ENCODE data around the gene MACROH2A1. TPM values are rescaled to one million over a fixed set of nuclear protein-coding genes. Genes with fewer than 3 reads are reported as not detected.

MACROH2A1 gene
- total and polyA plus RNA-seq, 2 of the 4 experiments (the other 2 are of a cell fraction): 122 to 126 TPM

DNA sequence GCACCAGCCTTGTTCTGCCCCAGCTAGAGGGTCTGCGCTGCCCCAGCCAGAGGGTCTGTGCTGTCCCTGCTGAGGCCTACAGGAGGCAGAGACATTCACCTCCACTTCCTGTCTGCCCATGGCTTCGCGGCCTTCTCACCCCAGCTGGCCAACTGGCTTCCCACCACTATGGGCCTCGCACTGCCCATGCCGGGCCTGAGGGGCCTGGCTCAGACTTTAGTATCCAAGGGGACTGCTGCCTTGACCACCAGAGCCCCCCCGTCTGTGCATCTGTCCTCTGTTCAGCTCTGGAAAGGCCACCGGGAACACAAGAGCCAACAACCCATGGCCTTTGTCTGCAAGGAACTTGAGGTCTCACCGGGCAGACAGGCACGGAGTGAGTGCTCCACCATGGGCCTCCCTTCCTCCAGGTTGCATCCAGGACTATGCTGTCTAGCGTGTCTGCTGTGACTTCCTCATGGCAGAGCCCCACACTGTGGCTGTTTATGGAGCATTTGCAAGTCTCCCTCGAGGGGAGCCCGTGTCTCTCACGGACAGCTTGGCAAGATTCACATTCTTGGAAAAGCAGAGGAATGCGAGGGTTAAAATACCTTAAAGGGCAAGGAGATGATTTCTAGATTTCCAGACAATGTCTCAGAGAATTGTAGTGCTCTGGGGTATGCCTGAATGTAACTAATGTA is 46.4 kb upstream of the MACROH2A1 start:
- Histone ChIP-seq H2BK5ac (ENCODE audit: low read depth, low read length, poor library complexity, severe bottlenecking) (no peak overlapping the region), H3K79me1 (ENCODE audit: low read depth in 1 of 2, low read length in 2 of 2) (no peaks in the 10 kb centered on the region), H4K91ac (ENCODE audit: insufficient read depth, low read depth, low read length) (no peak overlapping the region), H2BK15ac (ENCODE audit: low read depth, low read length) (no peak overlapping the region), H3K9ac (ENCODE audit: low read depth, low read length) (no peak overlapping the region), H3K18ac (ENCODE audit: low read depth, low read length) (no peak overlapping the region), H3K9me1 (ENCODE audit: insufficient read depth, low read length) (no peaks in the 10 kb centered on the region), H2AK9ac (replicated peaks; ENCODE audit: low read depth, low read length, poor library complexity) (no peak overlapping the region), H2BK20ac (ENCODE audit: low read depth, low read length) (no peak overlapping the region), H3K56ac (ENCODE audit: extremely low read depth, insufficient read depth, low read length) (no peak overlapping the region), H2BK120ac (ENCODE audit: low read depth, low read length) (no peak overlapping the region), H3K4me3 (ENCODE audit: insufficient read depth, low read depth, low read length) (no peak overlapping the region), H2AK5ac (ENCODE audit: low read depth, low read length) (no peak overlapping the region), H3K23ac (ENCODE audit: low read depth, low read length) (no peak overlapping the region), H4K20me1 (ENCODE audit: insufficient read depth, low read length) (no peaks in the 10 kb centered on the region), H3K27me3 (ENCODE audit: control insufficient read depth, insufficient read depth, low read length) (peaks cover 29% of the 10 kb centered on the region), H3K4ac (ENCODE audit: low read depth, low read length) (no peak overlapping the region), H3K36me3 (ENCODE audit: control insufficient read depth, insufficient read depth, low read length) (no peaks in the 10 kb centered on the region), H3K4me1 (ENCODE audit: control insufficient read depth, insufficient read depth, low read length) (peaks cover 2% of the 10 kb centered on the region; the same call in 1 of the 2 replicates), H4K5ac (ENCODE audit: low read depth, low read length) (no peak overlapping the region), H3K14ac (replicated peaks; ENCODE audit: low read depth, low read length) (no peak overlapping the region), H3K9me3 (ENCODE audit: control insufficient read depth, insufficient read depth, low read length) (no peaks in the 10 kb centered on the region; the same call in 1 of the 2 replicates), H3K27ac (ENCODE audit: insufficient read depth, low read length) (no peak overlapping the region), H4K8ac (ENCODE audit: low read depth in 2 of 2, low read length in 2 of 2) (no peak overlapping the region), H2AFZ (replicated peaks; ENCODE audit: low read length, poor library complexity) (peak overlapping the region; percentile 17), H3K4me2 (ENCODE audit: low read depth, low read length) (no peak overlapping the region)
- in situ Hi-C loops (cut with MboI; ENCODE audit: low sequenced_read_pairs): no loop called here
- 72% methylated on average over 10 of the region's 14 CpGs; no CpG with 5 or more reads in 1 of the 2 experiments for WGBS, 2 experiments (ENCODE audit: extremely low coverage in 2 of 2, insufficient read length in 1 of 2)
- POLR2A ChIA-PET (ENCODE audit: unreplicated experiment): no interaction called here
- dilution Hi-C loops (cut with HindIII; ENCODE audit: low sequenced_read_pairs, unreplicated experiment): no loop called here
- ATAC-seq (ENCODE audit: low read depth): no peak
- CTCF ChIA-PET: interaction anchor here (0.6 to 1.2 kb wide), 2 partner anchors 12 to 20 kb away, joined by 3 read pairs; no protein-coding TSS in a partner anchor
- TF ChIP-seq, protein P1, sequence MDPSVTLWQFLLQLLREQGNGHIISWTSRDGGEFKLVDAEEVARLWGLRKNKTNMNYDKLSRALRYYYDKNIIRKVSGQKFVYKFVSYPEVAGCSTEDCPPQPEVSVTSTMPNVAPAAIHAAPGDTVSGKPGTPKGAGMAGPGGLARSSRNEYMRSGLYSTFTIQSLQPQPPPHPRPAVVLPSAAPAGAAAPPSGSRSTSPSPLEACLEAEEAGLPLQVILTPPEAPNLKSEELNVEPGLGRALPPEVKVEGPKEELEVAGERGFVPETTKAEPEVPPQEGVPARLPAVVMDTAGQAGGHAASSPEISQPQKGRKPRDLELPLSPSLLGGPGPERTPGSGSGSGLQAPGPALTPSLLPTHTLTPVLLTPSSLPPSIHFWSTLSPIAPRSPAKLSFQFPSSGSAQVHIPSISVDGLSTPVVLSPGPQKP (IDR thresholded peaks at IDR 0.05; ENCODE audit: borderline replicate concordance, low read depth, low read length): no peak
- TF ChIP-seq MAFK (IDR thresholded peaks at IDR 0.05; ENCODE audit: low read depth, low read length) (no peak), RFX5 (IDR thresholded peaks at IDR 0.05; ENCODE audit: low read depth, low read length) (no peak), SMC3 (IDR thresholded peaks at IDR 0.05; ENCODE audit: low read depth, low read length) (no peak), MXI1 (IDR thresholded peaks at IDR 0.05; ENCODE audit: borderline replicate concordance, low read depth, low read length) (no peak), USF2 (IDR thresholded peaks at IDR 0.05; ENCODE audit: low read depth, low read length) (no peak), CHD1 (IDR thresholded peaks at IDR 0.05; ENCODE audit: low read depth, low read length) (no peak), FOS (IDR thresholded peaks at IDR 0.05; ENCODE audit: low read depth, low read length) (no peak), MAZ (IDR thresholded peaks at IDR 0.05; ENCODE audit: borderline replicate concordance, low read depth, low read length) (no peak), BHLHE40 (IDR thresholded peaks at IDR 0.05; ENCODE audit: low read depth, low read length) (no peak), NFE2L2 (IDR thresholded peaks at IDR 0.05; ENCODE audit: low read depth, low read length) (no peak), POLR2A (IDR thresholded peaks at IDR 0.05; ENCODE audit: low read depth, low read length) (no peak)
- no TSS peak for BruUV-seq (replicated peaks)
- intact Hi-C loops (cut with micrococcal nuclease): no loop called here
- DNase-seq: no peak

Data from IMR-90 (cell line).